OCI-LY7 (cell line): ENCODE measurements around the gene GNG13. TPM values are rescaled to one million over a fixed set of nuclear protein-coding genes. Genes with fewer than 3 reads are reported as not detected.

Source experiments
- BruUV-seq: library from RNA; stranded (reverse); fragments of 400-500 nt; replicated peaks from 2 replicates; lab custom pipeline; 2021; lab: Mats Ljungman, UMichigan
- CTCF ChIA-PET: fragments of 300-600 bp; sonication (Branson Sonifier 250); formaldehyde crosslinking; loops from one replicate; lab custom pipeline; 2022; ENCODE audit warnings: antibody characterized with exemption; ENCODE audit not compliant: unreplicated experiment; lab: Charles Lee
- POLR2A ChIA-PET: fragments of 300-600 bp; sonication (Branson Sonifier 250); formaldehyde crosslinking; loops from one replicate; lab custom pipeline; 2022; ENCODE audit warnings: antibody characterized with exemption; lab: Charles Lee
- DNase-seq: peaks from one replicate; pipeline ENCODE4 v3.0.0-alpha.2; 2015; ENCODE audit warnings: low spot score
- H2AFZ ChIP-seq: fragments of 200-600 bp; sonication (generic), shearing (Covaris generic); 2 replicates; pipeline ENCODE4 v1.6.1; 2014; ENCODE audit warnings: mild to moderate bottlenecking, antibody characterized with exemption, low read length, moderate library complexity
- H3K27ac ChIP-seq: fragments of 200-600 bp; sonication (generic); 2 replicates; pipeline ENCODE4 v1.5.1; 2014; ENCODE audit warnings: mixed run types, low read depth, mild to moderate bottlenecking, moderate library complexity, low read length, inconsistent platforms; ENCODE audit not compliant: poor library complexity, severe bottlenecking
- H3K36me3 ChIP-seq: fragments of 200-600 bp; sonication (generic); 2 replicates; pipeline ENCODE4 v1.6.1; 2014; ENCODE audit warnings: mild to moderate bottlenecking, antibody characterized with exemption, low read length, moderate library complexity, mixed read lengths; ENCODE audit not compliant: insufficient read depth
- H3K4me1 ChIP-seq: fragments of 200-600 bp; sonication (generic); 2 replicates; pipeline ENCODE4 v1.5.1; 2014; ENCODE audit warnings: mild to moderate bottlenecking, low read length; ENCODE audit not compliant: insufficient read depth, poor library complexity, severe bottlenecking
- H3K4me2 ChIP-seq: fragments of 200-600 bp; sonication (generic); 2 replicates; pipeline ENCODE4 v1.6.1; 2014; ENCODE audit warnings: mild to moderate bottlenecking, low read length
- H3K4me3 ChIP-seq: fragments of 200-600 bp; sonication (generic); 2 replicates; pipeline ENCODE4 v1.5.1; 2014; ENCODE audit warnings: mild to moderate bottlenecking, low read depth, low read length; ENCODE audit not compliant: poor library complexity, severe bottlenecking
- H3K79me2 ChIP-seq: fragments of 200-600 bp; sonication (generic); 2 replicates; pipeline ENCODE4 v1.6.1; 2016; ENCODE audit warnings: low read depth, mild to moderate bottlenecking, low read length, moderate library complexity, mixed read lengths; ENCODE audit not compliant: insufficient read depth
- H3K9me2 ChIP-seq: fragments of 200-600 bp; sonication (generic); 2 replicates; pipeline ENCODE4 v1.6.1; 2016; ENCODE audit warnings: mild to moderate bottlenecking, low read length, mixed read lengths; ENCODE audit not compliant: insufficient read depth
- H3K9me3 ChIP-seq: fragments of 200-600 bp; sonication (generic); 2 replicates; pipeline ENCODE4 v1.6.1; 2014; ENCODE audit warnings: mild to moderate bottlenecking, mixed run types, low read length, mixed read lengths
- H4K20me1 ChIP-seq: fragments of 200-600 bp; sonication (generic); 2 replicates; pipeline ENCODE4 v1.6.1; 2014; ENCODE audit warnings: mild to moderate bottlenecking, antibody characterized with exemption, low read length, moderate library complexity, mixed read lengths; ENCODE audit not compliant: insufficient read depth
- EZH2phosphoT487 ChIP-seq: fragments of 200-600 bp; sonication (generic); IDR thresholded peaks from 2 replicates; pipeline ENCODE4 v1.6.1; 2018; ENCODE audit warnings: low read depth, borderline replicate concordance, mild to moderate bottlenecking, mixed run types, antibody characterized with exemption, low read length, moderate library complexity, mixed read lengths
- intact Hi-C: fragments of 100-400 bp; cut with micrococcal nuclease; formaldehyde crosslinking; loops from one replicate; pipeline ENCODE4 v1.10.0; 2022; ENCODE audit not compliant: unreplicated experiment
- microRNA-seq: library from miRNA; unstranded; fragments of <30 nt; microRNA quantifications from one replicate; pipeline ENCODE4 v1.2.0, GENCODE V29; 2022; ENCODE audit warnings: borderline replicate concordance
- small RNA-seq: library from RNA; depleted of rRNA; stranded (forward); fragments of <200 nt; gene quantifications from one replicate; pipeline ENCODE3, GENCODE V24; 2014
- total RNA-seq, 2 experiments: library from RNA; depleted of rRNA in 1 of 2; stranded (reverse); fragments of >200 nt in 1 of 2; shearing (Covaris generic) in 1 of 2; gene quantifications; 2 replicates each; pipeline ENCODE4 v1.2.3, GENCODE V29; 2014 to 2022
- TF ChIP-seq, protein P1 (sequence below): fragments of 200-600 bp; sonication (generic); conservative IDR thresholded peaks from 2 replicates; pipeline ENCODE4 v1.5.1; 2014; ENCODE audit warnings: mild to moderate bottlenecking, antibody characterized with exemption, low read length, moderate library complexity, mixed read lengths

Gene GNG13
- total RNA-seq, 2 experiments from 2014 or later: not detected

DNA sequence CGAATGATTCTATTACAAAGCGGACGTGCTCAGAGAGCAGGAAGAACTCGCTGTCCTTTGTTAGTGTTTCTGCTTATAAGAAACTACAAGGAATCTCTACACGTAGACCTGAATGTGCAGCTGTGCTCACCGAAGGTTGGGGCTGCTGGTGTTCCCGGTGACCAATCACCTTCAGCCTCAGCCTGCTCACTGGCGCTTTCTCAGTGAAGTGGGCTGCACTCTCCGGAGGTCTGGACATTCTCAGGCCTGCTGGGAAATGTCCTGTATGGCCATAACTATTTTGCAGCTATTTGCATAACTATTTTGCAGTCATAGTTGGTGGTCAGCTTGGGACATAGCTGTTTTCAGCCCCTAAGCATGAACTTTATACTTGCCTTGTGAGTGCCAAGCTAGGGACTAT lies 50.0 kb downstream of the GNG13 start:
- CTCF ChIA-PET: no interaction called here
- Histone ChIP-seq H3K79me2 (no peaks in the 10 kb centered on the region), H4K20me1 (no peaks in the 10 kb centered on the region), H2AFZ (no peak overlapping the region), H3K4me2 (no peak overlapping the region), H3K4me1 (peaks cover 3% of the 10 kb centered on the region), H3K27ac (no peak overlapping the region), H3K9me2 (no peaks in the 10 kb centered on the region), H3K36me3 (no peaks in the 10 kb centered on the region), H3K9me3 (no peaks in the 10 kb centered on the region), H3K4me3 (no peak overlapping the region)
- no peak for DNase-seq
- intact Hi-C loops: no loop called here
- POLR2A ChIA-PET: no interaction called here
- no TSS peak for BruUV-seq
- TF ChIP-seq, protein P1, sequence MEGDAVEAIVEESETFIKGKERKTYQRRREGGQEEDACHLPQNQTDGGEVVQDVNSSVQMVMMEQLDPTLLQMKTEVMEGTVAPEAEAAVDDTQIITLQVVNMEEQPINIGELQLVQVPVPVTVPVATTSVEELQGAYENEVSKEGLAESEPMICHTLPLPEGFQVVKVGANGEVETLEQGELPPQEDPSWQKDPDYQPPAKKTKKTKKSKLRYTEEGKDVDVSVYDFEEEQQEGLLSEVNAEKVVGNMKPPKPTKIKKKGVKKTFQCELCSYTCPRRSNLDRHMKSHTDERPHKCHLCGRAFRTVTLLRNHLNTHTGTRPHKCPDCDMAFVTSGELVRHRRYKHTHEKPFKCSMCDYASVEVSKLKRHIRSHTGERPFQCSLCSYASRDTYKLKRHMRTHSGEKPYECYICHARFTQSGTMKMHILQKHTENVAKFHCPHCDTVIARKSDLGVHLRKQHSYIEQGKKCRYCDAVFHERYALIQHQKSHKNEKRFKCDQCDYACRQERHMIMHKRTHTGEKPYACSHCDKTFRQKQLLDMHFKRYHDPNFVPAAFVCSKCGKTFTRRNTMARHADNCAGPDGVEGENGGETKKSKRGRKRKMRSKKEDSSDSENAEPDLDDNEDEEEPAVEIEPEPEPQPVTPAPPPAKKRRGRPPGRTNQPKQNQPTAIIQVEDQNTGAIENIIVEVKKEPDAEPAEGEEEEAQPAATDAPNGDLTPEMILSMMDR: no peak
- TF ChIP-seq EZH2phosphoT487: no peak

DNA sequence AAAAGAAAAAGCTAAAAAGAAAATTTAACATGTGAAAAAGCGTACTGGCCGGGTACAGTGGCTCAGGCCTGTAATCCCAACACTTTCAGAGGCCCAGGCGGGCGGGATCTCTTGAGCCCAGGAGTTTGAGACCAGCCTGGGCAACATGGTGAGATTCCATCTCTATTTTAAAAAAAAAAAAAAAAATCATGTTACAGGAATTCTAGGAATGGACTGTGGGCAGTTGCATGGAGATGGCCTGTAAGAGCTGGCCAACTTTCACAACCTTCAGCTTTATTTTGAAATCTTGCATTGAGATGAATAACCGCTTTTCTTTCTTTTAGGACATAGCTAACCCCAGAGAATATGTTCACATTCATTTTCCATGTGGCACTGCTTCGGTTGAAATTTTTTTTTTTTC lies 51.5 kb downstream of the GNG13 start:
- no peak for DNase-seq
- ChIA-PET CTCF (interaction anchor here (0.6 kb wide), 1 partner anchor 33 kb away, joined by 3 read pairs; no protein-coding TSS in a partner anchor), POLR2A (no interaction called here)
- H3K36me3 ChIP-seq: no peaks in the 10 kb centered on the region
- intact Hi-C loops: loop anchor here (5.0 kb wide), 1 partner anchor 38 kb away; the partner anchor contains the start of genes CHTF18 and RPUSD1
- H3K4me3 ChIP-seq: no peak overlapping the region
- H2AFZ ChIP-seq: no peak overlapping the region
- no peaks in the 10 kb centered on the region for H3K9me2 ChIP-seq
- H4K20me1 ChIP-seq: no peaks in the 10 kb centered on the region
- H3K4me2 ChIP-seq: no peak overlapping the region
- no TSS peak for BruUV-seq
- no peaks in the 10 kb centered on the region for H3K79me2 ChIP-seq
- TF ChIP-seq, protein P1: no peak
- no peak for TF ChIP-seq EZH2phosphoT487
- no peaks in the 10 kb centered on the region for H3K9me3 ChIP-seq
- peaks cover 3% of the 10 kb centered on the region for H3K4me1 ChIP-seq
- no peak overlapping the region for H3K27ac ChIP-seq

Small RNA genes lying within 50 kb of the gene (microRNA-seq; reads per million reads assigned to microRNA genes)
- not detected for gene MIR662

Small RNA genes lying within 50 kb of the gene (small RNA-seq; reads per million reads assigned to genes)
- not detected for gene MIR662

Other genes starting within 250 kb of the GNG13 start
- not detected in 2 replicates for gene PRR35, start 240.3 kb downstream of the GNG13 start, total RNA-seq (2014; rRNA removed; shearing (Covaris generic))
- gene PRR35, start 240.3 kb downstream of the GNG13 start, total RNA-seq (2022): not detected in 2 replicates
- 3.7 and 4.2 TPM in 2 replicates for gene NHLRC4, start 233.7 kb downstream of the GNG13 start, total RNA-seq (2014; rRNA removed; shearing (Covaris generic))
- 2.5 and 2.6 TPM in 2 replicates for gene NHLRC4, start 233.7 kb downstream of the GNG13 start, total RNA-seq (2022)
- 32.3 and 39.0 TPM in 2 replicates for gene PIGQ, start 230.8 kb downstream of the GNG13 start, total RNA-seq (2014; rRNA removed; shearing (Covaris generic))
- 51.4 and 54.2 TPM in 2 replicates for gene PIGQ, start 230.8 kb downstream of the GNG13 start, total RNA-seq (2022)
- 18.2 and 20.9 TPM in 2 replicates for gene RAB40C, start 210.7 kb downstream of the GNG13 start, total RNA-seq (2014; rRNA removed; shearing (Covaris generic))
- gene RAB40C, start 210.7 kb downstream of the GNG13 start, total RNA-seq (2022): 18.3 and 19.3 TPM in 2 replicates
- 0.46 and 0.47 TPM in 2 replicates for gene WFIKKN1, start 169.7 kb downstream of the GNG13 start, total RNA-seq (2014; rRNA removed; shearing (Covaris generic))
- gene WFIKKN1, start 169.7 kb downstream of the GNG13 start, total RNA-seq (2022): 0.81 and 1.2 TPM in 2 replicates
- gene METTL26, start 164.4 kb downstream of the GNG13 start, total RNA-seq (2014; rRNA removed; shearing (Covaris generic)): 135 and 152 TPM in 2 replicates
- gene METTL26, start 164.4 kb downstream of the GNG13 start, total RNA-seq (2022): 83.9 and 99.0 TPM in 2 replicates
- 62.8 and 63.2 TPM in 2 replicates for gene MCRIP2, start 158.9 kb downstream of the GNG13 start, total RNA-seq (2014; rRNA removed; shearing (Covaris generic))
- 47.8 and 64.1 TPM in 2 replicates for gene MCRIP2, start 158.9 kb downstream of the GNG13 start, total RNA-seq (2022)
- gene WDR90, start 151.4 kb downstream of the GNG13 start, total RNA-seq (2014; rRNA removed; shearing (Covaris generic)): 77.6 and 110 TPM in 2 replicates
- gene WDR90, start 151.4 kb downstream of the GNG13 start, total RNA-seq (2022): 143 and 153 TPM in 2 replicates
- 129 and 136 TPM in 2 replicates for gene RHOT2, start 132.6 kb downstream of the GNG13 start, total RNA-seq (2014; rRNA removed; shearing (Covaris generic))
- gene RHOT2, start 132.6 kb downstream of the GNG13 start, total RNA-seq (2022): 129 and 133 TPM in 2 replicates
- 3.8 and 4.2 TPM in 2 replicates for gene RHBDL1, start 125.1 kb downstream of the GNG13 start, total RNA-seq (2014; rRNA removed; shearing (Covaris generic))
- gene RHBDL1, start 125.1 kb downstream of the GNG13 start, total RNA-seq (2022): 3.6 and 4.2 TPM in 2 replicates
- 85.5 and 111 TPM in 2 replicates for gene STUB1, start 120.3 kb downstream of the GNG13 start, total RNA-seq (2014; rRNA removed; shearing (Covaris generic))
- 72.4 and 78.6 TPM in 2 replicates for gene STUB1, start 120.3 kb downstream of the GNG13 start, total RNA-seq (2022)
- 70.6 and 82.3 TPM in 2 replicates for gene JMJD8, start 116.4 kb downstream of the GNG13 start, total RNA-seq (2014; rRNA removed; shearing (Covaris generic))
- gene JMJD8, start 116.4 kb downstream of the GNG13 start, total RNA-seq (2022): 46.8 and 48.7 TPM in 2 replicates
- 10.3 and 11.6 TPM in 2 replicates for gene WDR24, start 110.3 kb downstream of the GNG13 start, total RNA-seq (2014; rRNA removed; shearing (Covaris generic))
- 24.0 and 28.9 TPM in 2 replicates for gene WDR24, start 110.3 kb downstream of the GNG13 start, total RNA-seq (2022)
- 0.16 and 0.28 TPM in 2 replicates for gene FBXL16, start 94.9 kb downstream of the GNG13 start, total RNA-seq (2014; rRNA removed; shearing (Covaris generic))
- 0.42 and 0.52 TPM in 2 replicates for gene FBXL16, start 94.9 kb downstream of the GNG13 start, total RNA-seq (2022)
- 9.5 and 15.9 TPM in 2 replicates for gene METRN, start 85.6 kb downstream of the GNG13 start, total RNA-seq (2014; rRNA removed; shearing (Covaris generic))
- gene METRN, start 85.6 kb downstream of the GNG13 start, total RNA-seq (2022): 12.2 and 14.4 TPM in 2 replicates
- gene ANTKMT, start 79.6 kb downstream of the GNG13 start, total RNA-seq (2014; rRNA removed; shearing (Covaris generic)): 44.8 and 51.3 TPM in 2 replicates
- 45.5 and 46.5 TPM in 2 replicates for gene ANTKMT, start 79.6 kb downstream of the GNG13 start, total RNA-seq (2022)
- 25.8 and 35.9 TPM in 2 replicates for gene CCDC78, start 74.3 kb downstream of the GNG13 start, total RNA-seq (2014; rRNA removed; shearing (Covaris generic))
- gene CCDC78, start 74.3 kb downstream of the GNG13 start, total RNA-seq (2022): 52.6 and 57.9 TPM in 2 replicates
- gene HAGHL, start 73.6 kb downstream of the GNG13 start, total RNA-seq (2014; rRNA removed; shearing (Covaris generic)): 28.1 and 30.8 TPM in 2 replicates
- gene HAGHL, start 73.6 kb downstream of the GNG13 start, total RNA-seq (2022): 56.3 and 57.9 TPM in 2 replicates
- 142 and 169 TPM in 2 replicates for gene CIAO3, start 59.7 kb downstream of the GNG13 start, total RNA-seq (2014; rRNA removed; shearing (Covaris generic))
- gene CIAO3, start 59.7 kb downstream of the GNG13 start, total RNA-seq (2022): 156 and 173 TPM in 2 replicates
- gene MSLN, start 40.0 kb downstream of the GNG13 start, total RNA-seq (2014; rRNA removed; shearing (Covaris generic)): 0.13 TPM in 1 of 2 replicates, not detected in the other
- gene MSLN, start 40.0 kb downstream of the GNG13 start, total RNA-seq (2022): 0.30 and 0.44 TPM in 2 replicates
- 51.4 and 64.1 TPM in 2 replicates for gene RPUSD1, start 12.4 kb downstream of the GNG13 start, total RNA-seq (2014; rRNA removed; shearing (Covaris generic))
- gene RPUSD1, start 12.4 kb downstream of the GNG13 start, total RNA-seq (2022): 42.1 and 48.6 TPM in 2 replicates
- 98.9 and 125 TPM in 2 replicates for gene CHTF18, start 12.1 kb downstream of the GNG13 start, total RNA-seq (2014; rRNA removed; shearing (Covaris generic))
- gene CHTF18, start 12.1 kb downstream of the GNG13 start, total RNA-seq (2022): 145 and 146 TPM in 2 replicates
- 5.8 and 17.0 TPM in 2 replicates for gene LMF1, start 170.2 kb upstream of the GNG13 start, total RNA-seq (2014; rRNA removed; shearing (Covaris generic))
- gene LMF1, start 170.2 kb upstream of the GNG13 start, total RNA-seq (2022): 31.4 and 32.8 TPM in 2 replicates
- gene SOX8, start 181.0 kb upstream of the GNG13 start, total RNA-seq (2014; rRNA removed; shearing (Covaris generic)): 0.82 and 0.85 TPM in 2 replicates
- gene SOX8, start 181.0 kb upstream of the GNG13 start, total RNA-seq (2022): 2.3 and 2.4 TPM in 2 replicates